ENCODE data around the gene FOXR1.

FOXR1 gene

GRCh38 chr11:119000906-119001305 is 29.3 kb downstream of the FOXR1 start:
- H3K9ac ChIP-seq (ENCODE audit: insufficient read length, low read depth) = no peak overlapping the region
- TF ChIP-seq ZNF274 (IDR thresholded peaks at IDR 0.05; ENCODE audit: low read depth, low read length) (no peak), SUZ12 (IDR thresholded peaks at IDR 0.05; ENCODE audit: extremely low read depth, insufficient read depth, insufficient read length) (no peak), YY1 (IDR thresholded peaks at IDR 0.05; ENCODE audit: insufficient read depth, insufficient read length) (no peak)
- no peak for DNase-seq (ENCODE audit: low read depth, low spot score)
- H3K9me3 ChIP-seq (ENCODE audit: insufficient read depth, low read length) = no peaks in the 10 kb centered on the region
- H3K4me3 ChIP-seq (ENCODE audit: insufficient read length, low read depth) = no peak overlapping the region
- H3K4me1 ChIP-seq (ENCODE audit: insufficient read depth, insufficient read length) = peaks cover 6% of the 10 kb centered on the region
- peaks cover 49% of the 10 kb centered on the region for H3K36me3 ChIP-seq (ENCODE audit: insufficient read depth, insufficient read length, low read length)
- no peaks in the 10 kb centered on the region for H3K27me3 ChIP-seq (ENCODE audit: insufficient read depth, insufficient read length)

- Histone ChIP-seq H3K27me3 (ENCODE audit: insufficient read depth, insufficient read length) (no peaks in the 10 kb centered on the region), H3K9ac (ENCODE audit: insufficient read length, low read depth) (no peak overlapping the region), H3K4me3 (ENCODE audit: insufficient read length, low read depth) (no peak overlapping the region), H3K9me3 (ENCODE audit: insufficient read depth, low read length) (no peaks in the 10 kb centered on the region), H3K36me3 (ENCODE audit: insufficient read depth, insufficient read length, low read length) (peaks cover 71% of the 10 kb centered on the region), H3K4me1 (ENCODE audit: insufficient read depth, insufficient read length) (no peaks in the 10 kb centered on the region)
- DNase-seq (ENCODE audit: low read depth, low spot score) = no peak
- TF ChIP-seq ZNF274 (IDR thresholded peaks at IDR 0.05; ENCODE audit: low read depth, low read length) = no peak
- no peak for TF ChIP-seq SUZ12 (IDR thresholded peaks at IDR 0.05; ENCODE audit: extremely low read depth, insufficient read depth, insufficient read length)
- TF ChIP-seq YY1 (IDR thresholded peaks at IDR 0.05; ENCODE audit: insufficient read depth, insufficient read length) = no peak
These were observed 35.1 kb downstream of the FOXR1 start for GRCh38 chr11:119006656-119007055.

- no peak for DNase-seq (ENCODE audit: low read depth, low spot score)
- H3K27me3 ChIP-seq (ENCODE audit: insufficient read depth, insufficient read length) = no peaks in the 10 kb centered on the region
- TF ChIP-seq SUZ12 (IDR thresholded peaks at IDR 0.05; ENCODE audit: extremely low read depth, insufficient read depth, insufficient read length) = no peak
- H3K36me3 ChIP-seq (ENCODE audit: insufficient read depth, insufficient read length, low read length) = peaks cover 89% of the 10 kb centered on the region
- no peak overlapping the region for H3K4me3 ChIP-seq (ENCODE audit: insufficient read length, low read depth)
- H3K9me3 ChIP-seq (ENCODE audit: insufficient read depth, low read length) = no peaks in the 10 kb centered on the region
- H3K4me1 ChIP-seq (ENCODE audit: insufficient read depth, insufficient read length) = no peaks in the 10 kb centered on the region
- H3K9ac ChIP-seq (ENCODE audit: insufficient read length, low read depth) = no peak overlapping the region
These were observed 40.0 kb downstream of the FOXR1 start for GRCh38 chr11:119011476-119012053.

- TF ChIP-seq SUZ12 (IDR thresholded peaks at IDR 0.05; ENCODE audit: extremely low read depth, insufficient read depth, insufficient read length) (no peak), YY1 (IDR thresholded peaks at IDR 0.05; ENCODE audit: insufficient read depth, insufficient read length) (no peak), ZNF274 (IDR thresholded peaks at IDR 0.05; ENCODE audit: low read depth, low read length) (no peak)
- Histone ChIP-seq H3K9ac (ENCODE audit: insufficient read length, low read depth) (no peak overlapping the region), H3K36me3 (ENCODE audit: insufficient read depth, insufficient read length, low read length) (peaks cover 89% of the 10 kb centered on the region), H3K27me3 (ENCODE audit: insufficient read depth, insufficient read length) (no peaks in the 10 kb centered on the region), H3K9me3 (ENCODE audit: insufficient read depth, low read length) (no peaks in the 10 kb centered on the region), H3K4me3 (ENCODE audit: insufficient read length, low read depth) (no peak overlapping the region), H3K4me1 (ENCODE audit: insufficient read depth, insufficient read length) (peaks cover 2% of the 10 kb centered on the region)
- no peak for DNase-seq (ENCODE audit: low read depth, low spot score)
These were observed 41.1 kb downstream of the FOXR1 start for GRCh38 chr11:119012629-119013170.

GRCh38 chr11:119014209-119014924 is 42.8 kb downstream of the FOXR1 start:
- no peak for TF ChIP-seq SUZ12 (IDR thresholded peaks at IDR 0.05; ENCODE audit: extremely low read depth, insufficient read depth, insufficient read length)
- TF ChIP-seq ZNF274 (IDR thresholded peaks at IDR 0.05; ENCODE audit: low read depth, low read length) = no peak
- TF ChIP-seq YY1 (IDR thresholded peaks at IDR 0.05; ENCODE audit: insufficient read depth, insufficient read length) = no peak
- DNase-seq (ENCODE audit: low read depth, low spot score) = no peak
- Histone ChIP-seq H3K9me3 (ENCODE audit: insufficient read depth, low read length) (no peaks in the 10 kb centered on the region), H3K4me1 (ENCODE audit: insufficient read depth, insufficient read length) (peaks cover 2% of the 10 kb centered on the region), H3K4me3 (ENCODE audit: insufficient read length, low read depth) (no peak overlapping the region), H3K27me3 (ENCODE audit: insufficient read depth, insufficient read length) (no peaks in the 10 kb centered on the region), H3K9ac (ENCODE audit: insufficient read length, low read depth) (no peak overlapping the region), H3K36me3 (ENCODE audit: insufficient read depth, insufficient read length, low read length) (peaks cover 80% of the 10 kb centered on the region)

- TF ChIP-seq ZNF274 (IDR thresholded peaks at IDR 0.05; ENCODE audit: low read depth, low read length) (no peak), SUZ12 (IDR thresholded peaks at IDR 0.05; ENCODE audit: extremely low read depth, insufficient read depth, insufficient read length) (no peak), YY1 (IDR thresholded peaks at IDR 0.05; ENCODE audit: insufficient read depth, insufficient read length) (no peak)
- Histone ChIP-seq H3K4me3 (ENCODE audit: insufficient read length, low read depth) (no peak overlapping the region), H3K27me3 (ENCODE audit: insufficient read depth, insufficient read length) (no peaks in the 10 kb centered on the region), H3K9ac (ENCODE audit: insufficient read length, low read depth) (no peak overlapping the region), H3K36me3 (ENCODE audit: insufficient read depth, insufficient read length, low read length) (peaks cover 75% of the 10 kb centered on the region), H3K4me1 (ENCODE audit: insufficient read depth, insufficient read length) (peaks cover 4% of the 10 kb centered on the region), H3K9me3 (ENCODE audit: insufficient read depth, low read length) (no peaks in the 10 kb centered on the region)
- no peak for DNase-seq (ENCODE audit: low read depth, low spot score)
These were observed 43.6 kb downstream of the FOXR1 start for GRCh38 chr11:119015054-119015611.

All from NT2/D1 (cell line).